DMS153 treated with DMSO at 0.1 percent for 48 hours (cell line): ENCODE measurements around the gene PPFIBP1.
"Not testable (repeated sequence)": the region's sequence is repeated elsewhere in the genome, so short reads cannot be mapped to it uniquely, and the experiment has no call there.

Source experiments
- DNase-seq: peaks from one replicate; lab custom pipeline; 2025; ENCODE audit not compliant: unreplicated experiment; lab: John Stamatoyannopoulos, UW

The PPFIBP1 gene

DNA sequence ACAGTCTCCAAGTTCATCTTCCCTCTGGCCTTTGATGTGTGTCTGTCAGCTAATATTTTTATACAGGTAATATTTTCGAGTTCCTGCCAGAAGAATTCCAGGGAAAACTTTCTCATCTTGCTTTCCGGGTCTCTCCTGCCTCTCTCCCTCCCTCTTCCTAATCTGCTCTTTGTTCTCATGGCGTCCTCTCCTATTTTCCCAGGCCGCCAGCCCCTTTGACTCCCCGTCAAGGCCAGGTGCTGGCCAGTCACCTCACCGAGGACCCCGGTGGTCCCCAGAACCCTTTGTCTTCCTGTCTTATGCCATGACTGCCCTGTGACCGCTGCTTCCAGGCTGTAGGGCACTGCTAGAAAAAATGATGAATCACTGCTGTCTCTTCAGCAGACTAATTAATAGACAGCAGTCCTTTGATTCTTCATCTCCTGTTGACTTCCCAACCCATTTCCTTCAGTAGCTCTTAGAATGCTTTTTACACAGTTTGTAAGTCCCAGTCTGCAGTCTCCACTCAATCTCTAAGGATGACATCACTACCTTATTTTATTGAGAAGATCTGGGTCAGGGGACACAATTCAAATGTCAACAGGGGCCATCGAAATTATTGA is 40.7 kb downstream of the PPFIBP1 start:
- no peak for DNase-seq

DNA sequence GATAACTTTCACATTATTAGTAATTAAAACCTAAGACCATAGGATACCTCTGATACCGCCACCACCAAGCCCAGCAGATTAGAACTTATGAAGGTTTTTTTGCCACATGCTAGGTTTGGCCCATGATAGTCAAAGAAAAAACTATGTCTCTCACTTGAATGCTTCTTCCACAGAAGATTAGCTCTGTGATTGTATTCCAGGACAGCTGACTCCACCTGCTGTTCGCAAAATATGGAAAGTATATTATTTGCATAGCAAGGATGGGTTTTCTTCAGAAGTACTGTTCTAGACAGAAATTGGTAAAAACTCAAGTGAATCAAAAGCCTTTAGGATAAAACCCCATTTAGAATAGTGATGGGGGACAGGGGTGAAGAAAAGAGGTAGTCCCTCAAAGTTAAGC is 42.2 kb downstream of the PPFIBP1 start:
- DNase-seq = no peak

DNA sequence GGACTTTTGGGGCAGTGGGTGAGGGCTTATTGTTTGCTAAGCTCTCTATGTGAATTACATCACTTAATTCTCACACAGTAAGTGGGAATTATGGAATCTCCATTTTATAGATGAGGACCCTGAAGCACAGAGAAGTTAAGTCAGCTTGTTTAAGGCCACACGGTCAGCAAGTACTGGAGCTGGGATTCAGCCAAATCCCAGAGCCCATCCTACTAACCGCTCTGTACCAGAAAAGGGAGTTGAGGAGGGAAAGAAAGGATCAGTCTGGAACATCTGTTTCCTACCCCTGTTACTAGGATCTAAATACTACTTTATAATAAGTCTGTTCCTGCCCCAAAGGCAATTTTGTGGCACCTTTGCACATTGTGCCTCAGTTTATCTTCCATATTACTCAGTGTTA is 42.6 kb downstream of the PPFIBP1 start:
- no peak for DNase-seq

DNA sequence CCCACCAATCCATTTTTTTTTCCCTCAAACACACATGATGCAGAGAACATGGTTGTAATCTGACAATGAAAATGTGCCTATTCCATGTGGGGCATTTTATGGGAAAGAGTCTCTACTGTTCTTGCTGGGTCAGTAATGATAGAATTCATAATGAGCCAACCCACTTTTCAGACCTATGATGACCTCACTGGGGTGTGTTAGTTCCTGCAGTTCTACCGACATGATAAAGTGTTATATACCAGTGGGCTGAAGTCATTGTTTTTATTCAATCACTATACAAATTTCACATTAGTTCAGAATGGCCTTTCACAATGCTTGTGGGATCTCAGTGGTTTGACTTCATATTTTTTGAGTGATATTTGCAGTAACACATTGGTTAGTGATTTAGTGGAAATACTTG is 47.5 kb downstream of the PPFIBP1 start:
- DNase-seq = no peak

DNA sequence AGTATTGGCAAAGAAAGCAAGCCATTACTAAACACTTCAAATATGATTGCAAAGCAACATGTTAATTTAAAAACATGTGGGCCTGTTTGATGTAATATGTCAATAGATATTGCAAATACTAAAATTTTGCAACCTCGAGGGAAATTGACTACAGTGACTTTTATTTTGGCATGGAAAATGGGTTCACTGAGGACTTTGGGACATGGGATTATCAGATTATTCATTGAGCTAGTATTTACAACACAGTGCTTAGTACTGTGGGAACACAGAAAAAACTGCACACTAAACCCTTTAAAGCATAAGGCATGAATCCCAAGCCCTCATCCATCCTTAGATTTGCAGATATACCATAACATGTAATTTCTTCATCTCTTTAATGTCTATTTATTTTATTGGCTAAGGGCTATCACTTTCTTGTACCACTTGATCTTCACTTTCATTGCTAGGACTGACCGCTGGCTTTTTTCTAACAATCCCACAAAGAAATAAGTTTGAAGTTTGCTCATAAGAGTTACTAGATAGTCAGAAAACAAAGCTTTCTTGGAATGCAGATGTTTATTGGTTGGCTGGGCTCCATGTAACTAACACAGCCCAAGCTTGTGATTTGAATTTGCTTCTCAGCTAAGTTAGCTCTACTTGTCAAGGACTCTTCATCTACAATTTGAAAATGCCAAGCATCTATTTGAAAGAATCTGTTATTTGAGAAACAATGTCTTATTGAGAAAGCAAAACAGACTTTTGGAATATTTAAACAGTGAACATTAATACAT is 48.7 kb downstream of the PPFIBP1 start:
- no peak for DNase-seq

DNA sequence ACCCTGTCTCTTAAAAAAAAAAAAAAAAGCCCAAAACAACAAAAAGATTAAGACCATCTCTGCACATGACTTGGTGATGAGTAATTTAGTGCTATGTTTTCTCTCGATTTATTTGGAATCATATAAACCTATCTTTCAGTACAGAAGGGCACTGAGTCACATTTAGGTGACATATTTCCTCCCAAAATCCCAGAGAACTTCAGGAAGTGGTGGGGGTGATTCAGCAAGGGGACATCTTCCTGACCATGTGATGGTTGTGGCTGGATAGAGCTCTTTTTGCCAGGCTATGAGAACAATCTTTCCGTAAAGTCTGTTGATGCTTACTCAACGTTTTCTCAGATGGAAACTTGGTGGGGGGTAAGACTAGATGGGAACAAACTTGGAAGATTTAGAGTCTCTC is 50.0 kb downstream of the PPFIBP1 start:
- no peak for DNase-seq

DNA sequence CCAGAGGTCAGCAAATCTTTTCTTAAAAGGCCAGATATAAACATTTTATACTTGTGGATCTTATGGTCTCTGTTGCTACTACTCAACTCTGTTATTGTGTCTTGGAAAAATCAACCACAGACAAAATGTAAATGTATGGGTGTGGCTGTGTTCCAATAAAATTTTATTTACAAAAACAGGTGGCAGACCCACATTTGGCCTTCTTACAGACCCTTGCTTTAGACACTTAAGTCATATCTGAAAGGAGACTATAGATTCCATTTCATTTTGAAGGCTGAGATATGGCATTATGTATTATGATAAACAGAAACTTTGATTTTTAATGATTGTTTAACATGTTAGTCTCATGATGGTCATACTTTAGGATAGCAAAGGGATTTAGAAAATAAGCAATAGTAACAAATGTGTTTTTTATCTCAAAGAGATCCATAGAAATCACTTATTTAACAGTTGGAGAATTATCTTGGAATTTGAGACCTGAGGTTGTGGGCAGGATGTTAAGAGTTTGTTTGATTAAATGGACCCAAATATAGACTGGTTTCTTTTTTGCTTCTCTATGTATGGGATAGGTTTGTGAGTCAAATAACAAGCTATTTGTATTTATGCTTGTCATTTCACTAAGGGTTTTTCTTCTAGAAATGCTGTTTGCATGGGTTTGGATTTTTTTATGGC is 51.2 kb downstream of the PPFIBP1 start:
- DNase-seq = no peak

DNA sequence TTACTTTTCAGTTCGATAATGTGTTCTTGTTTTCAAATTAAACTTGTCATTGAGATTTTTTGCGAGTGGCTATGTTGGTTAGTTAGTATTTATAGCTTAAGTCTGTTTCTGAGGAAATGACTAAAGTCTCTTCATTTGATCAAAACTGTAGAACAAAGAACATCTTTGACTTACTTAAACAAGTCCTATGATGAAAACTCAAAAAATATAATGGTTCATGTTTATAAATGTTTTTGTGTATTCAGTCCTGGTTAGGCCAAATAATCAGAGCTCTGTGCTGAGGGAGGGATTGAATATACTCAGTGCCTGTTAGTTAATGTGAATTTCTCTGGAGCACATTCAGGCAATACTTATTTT is 51.7 kb downstream of the PPFIBP1 start:
- no peak for DNase-seq

DNA sequence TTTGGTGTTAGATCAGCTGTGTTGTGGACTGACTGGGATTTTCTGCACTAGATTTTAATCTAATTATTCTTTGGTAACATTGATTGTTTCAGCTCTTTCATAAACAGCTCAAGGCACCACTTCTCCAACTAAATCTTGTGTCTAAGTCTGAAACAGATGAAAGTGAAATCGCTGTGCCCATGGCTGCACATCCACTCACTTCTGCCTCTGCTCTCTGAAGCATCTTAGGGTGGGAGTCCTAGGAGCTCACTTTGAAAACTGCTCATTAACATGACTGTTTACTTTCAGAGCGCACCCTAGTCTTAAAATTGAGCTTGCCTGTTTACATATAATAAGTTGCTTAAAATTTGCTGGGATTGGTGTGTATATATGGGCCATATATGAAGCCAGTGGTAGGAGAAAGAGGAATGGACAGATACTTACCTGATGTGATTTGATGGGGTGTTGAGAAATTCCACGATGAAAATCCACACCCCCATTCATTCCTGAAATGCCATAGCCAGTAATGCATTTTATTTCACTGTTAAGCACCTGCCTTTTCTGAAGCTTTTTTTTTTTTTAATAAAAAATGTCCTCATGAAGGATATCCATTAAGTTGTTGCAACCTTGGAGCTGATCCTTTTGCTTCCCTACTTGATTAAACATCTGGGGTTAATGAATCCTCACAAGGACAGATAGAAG is 52.8 kb downstream of the PPFIBP1 start:
- no peak for DNase-seq

DNA sequence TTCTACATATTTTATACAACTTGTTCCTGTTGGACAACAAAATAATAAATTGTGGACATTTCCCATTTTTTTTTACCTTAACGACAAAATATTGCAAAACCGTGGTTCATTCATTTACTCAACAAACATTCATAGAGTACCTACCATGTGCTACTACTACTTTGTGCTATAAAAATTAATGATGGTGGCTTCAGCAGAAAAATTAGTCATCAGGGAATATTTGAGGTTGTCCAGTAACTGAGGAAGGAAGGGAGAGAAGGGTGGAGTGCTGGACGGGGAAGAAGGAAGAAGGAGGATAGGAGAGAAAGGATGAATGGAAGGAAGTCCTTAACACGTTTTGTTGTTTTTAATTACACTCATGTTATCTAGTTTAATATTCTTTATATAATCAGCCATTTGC is 53.7 kb downstream of the PPFIBP1 start:
- DNase-seq = no peak

DNA sequence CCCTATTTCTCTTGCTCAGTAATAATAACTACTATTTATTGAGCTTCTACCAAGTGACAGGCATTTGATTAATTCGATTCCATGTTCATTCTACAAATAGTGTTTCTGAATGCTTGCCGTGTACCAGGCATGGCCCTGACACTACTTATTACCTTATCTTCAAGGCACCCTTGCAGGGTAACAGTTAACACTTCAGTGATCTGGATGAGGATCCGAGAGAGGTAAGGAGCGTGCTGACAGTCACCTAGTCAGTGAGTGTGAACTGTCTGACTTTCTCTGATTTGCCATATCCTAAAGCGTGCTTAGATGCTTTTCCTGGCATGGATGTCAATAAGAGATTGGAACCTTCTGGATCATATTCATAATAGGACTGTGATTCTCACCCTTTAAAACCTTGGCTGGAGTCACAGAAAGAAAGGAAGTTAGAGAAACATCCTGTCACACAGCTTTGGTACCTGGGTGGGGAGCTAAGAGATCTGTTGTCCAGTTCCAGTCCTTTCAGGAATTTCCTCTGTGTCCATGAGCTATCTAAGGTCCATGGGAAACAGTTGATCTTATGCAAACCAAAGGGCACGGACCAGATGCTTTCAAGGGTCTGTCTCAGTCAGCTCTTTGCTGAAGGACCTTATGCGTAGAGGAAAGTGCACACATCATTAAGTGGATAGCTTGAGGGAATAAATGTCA is 54.8 kb downstream of the PPFIBP1 start:
- no peak for DNase-seq

DNA sequence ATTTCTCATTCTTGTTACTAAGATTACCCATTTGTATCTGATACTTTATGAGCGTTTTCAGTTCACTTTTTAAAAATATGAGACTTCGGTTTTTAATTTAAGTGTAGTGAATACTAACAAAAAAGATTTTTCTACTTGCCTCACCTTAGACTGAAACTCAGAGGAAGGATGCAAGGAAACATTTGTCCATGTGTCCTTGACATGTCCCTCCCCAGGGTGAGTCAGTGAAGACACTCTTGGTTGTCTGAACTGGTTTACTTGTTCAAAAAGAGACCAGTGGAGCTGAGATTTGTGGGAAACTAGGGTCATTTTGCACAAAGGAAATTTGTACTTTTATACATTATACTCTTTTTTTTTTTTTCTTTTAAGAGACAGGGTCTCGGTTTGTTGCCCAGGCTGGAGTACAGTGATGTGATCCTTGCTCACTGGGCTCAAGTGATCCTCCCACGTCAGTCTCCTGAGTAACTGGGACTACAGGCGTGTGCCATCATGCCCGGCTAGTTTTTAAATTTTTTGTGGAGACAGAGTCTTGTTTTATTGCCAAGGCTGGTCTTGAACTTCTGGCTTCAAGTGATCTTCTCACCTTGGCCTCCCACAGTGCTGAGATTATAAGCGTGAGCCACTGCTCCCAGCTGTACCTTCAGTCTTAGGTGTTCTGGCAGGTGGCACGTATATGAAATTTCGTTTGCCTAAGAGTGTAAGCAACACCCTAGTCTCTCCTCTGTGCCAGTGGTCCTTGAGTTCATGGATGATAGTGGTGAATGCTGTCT is 56.7 kb downstream of the PPFIBP1 start:
- DNase-seq = no peak

DNA sequence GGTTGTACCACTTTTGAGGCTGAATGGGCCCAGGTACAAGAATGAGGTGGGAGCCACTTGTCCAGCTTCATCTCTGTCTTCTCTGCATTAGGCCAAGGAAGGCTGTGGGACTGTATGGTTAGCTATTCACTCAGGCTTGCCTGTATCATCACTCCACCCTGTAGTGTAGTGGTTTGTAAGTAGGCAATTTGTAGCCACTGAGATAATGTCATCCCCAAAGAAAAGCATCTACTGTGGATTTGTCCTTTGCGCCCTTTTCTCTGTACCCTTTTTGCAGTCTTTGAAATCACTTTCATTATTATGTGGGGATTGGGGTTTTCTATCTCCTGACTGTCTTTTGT is 57.3 kb downstream of the PPFIBP1 start:
- not testable (repeated sequence) for DNase-seq

DNA sequence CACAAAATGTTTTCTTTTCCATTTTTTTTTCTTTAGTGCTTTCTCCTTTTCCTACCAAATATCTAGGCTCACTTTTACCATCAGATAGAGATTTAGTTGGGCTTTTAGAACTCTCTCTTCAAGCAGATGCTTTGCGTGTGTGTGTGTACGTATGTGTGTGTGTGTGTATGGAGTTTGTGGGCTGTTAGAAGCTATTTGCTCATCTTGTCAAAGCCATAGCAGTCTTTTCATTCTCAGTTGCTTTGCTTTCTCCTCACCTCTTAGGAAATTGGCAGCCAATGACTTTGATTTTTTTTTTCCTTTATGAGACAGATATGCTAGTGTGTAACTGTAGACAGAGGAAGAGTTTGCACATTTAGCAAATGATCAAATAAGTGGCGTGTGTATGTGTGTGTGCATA is 57.8 kb downstream of the PPFIBP1 start:
- DNase-seq = not testable (repeated sequence)

DNA sequence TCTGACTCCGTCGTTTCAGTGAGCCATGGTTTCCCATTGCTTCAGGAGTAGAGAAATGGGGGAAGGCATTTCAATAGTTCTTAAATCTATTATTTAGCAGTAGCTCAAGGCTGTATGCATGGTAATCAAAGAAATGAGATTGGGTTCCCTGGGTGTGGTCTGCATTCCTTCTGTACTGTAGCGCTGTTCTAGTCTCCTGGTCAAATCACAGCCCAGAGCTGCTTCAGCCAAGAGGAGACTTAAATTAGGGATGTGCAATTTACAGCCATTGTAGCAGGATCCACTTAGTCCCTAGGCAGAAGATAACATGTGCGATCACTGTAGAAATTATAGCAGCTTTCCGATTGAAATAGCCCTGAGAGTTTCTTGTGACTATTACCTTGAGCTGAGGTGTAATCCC is 58.4 kb downstream of the PPFIBP1 start:
- not testable (repeated sequence) for DNase-seq

DNA sequence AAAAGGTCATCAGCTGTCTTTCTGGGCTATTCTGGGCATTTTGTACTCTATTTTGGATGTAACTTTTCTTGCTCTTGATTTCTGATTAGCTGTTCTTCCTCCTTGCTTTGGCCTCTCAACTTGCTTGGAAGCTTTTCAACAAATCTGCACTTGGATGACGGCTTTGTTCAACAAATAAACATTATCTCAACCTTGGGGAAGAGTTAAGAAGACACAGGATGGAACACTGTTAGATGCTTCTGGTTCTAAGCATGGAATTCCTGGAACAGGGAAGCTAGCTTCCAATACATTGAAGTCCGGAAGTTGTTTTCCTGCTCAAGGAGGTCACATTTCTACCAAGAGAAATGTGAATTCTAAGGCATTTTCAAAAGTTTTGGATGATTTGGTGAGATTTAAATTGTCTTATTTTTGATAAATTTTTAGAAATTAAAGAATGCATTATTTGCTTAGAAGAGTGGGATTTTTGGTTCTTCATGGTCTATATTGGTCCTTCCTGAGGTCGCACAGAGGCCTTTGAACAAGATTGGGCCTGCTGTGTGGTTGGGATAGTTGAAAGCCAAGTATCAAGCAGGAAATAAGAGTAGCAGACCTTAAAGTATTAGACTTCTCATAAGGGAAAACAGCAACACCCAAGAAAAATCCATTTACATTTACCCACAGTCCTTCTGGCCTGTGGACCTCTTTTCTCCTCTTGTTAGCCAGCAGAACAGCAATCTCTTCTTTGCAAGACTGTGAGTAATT is 59.2 kb downstream of the PPFIBP1 start:
- DNase-seq = no peak

DNA sequence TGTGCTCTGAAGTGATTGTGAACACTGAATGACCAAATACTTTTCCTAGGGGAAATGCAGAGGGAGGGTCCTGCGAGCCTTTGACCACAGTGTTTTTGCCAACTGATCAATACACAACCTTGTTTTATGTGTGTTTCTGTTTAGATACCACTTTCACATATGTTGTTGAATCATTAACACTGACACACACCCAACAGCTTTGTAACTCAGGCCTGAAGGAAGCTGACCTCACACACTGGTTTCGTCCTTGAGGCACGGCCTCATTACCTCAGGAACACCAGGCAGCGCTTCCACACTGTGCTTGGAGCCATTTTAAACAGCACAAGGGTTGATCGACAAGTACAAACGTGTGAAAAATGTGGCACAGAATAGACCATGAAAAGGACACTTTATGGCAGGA is 60.0 kb downstream of the PPFIBP1 start:
- DNase-seq = no peak

DNA sequence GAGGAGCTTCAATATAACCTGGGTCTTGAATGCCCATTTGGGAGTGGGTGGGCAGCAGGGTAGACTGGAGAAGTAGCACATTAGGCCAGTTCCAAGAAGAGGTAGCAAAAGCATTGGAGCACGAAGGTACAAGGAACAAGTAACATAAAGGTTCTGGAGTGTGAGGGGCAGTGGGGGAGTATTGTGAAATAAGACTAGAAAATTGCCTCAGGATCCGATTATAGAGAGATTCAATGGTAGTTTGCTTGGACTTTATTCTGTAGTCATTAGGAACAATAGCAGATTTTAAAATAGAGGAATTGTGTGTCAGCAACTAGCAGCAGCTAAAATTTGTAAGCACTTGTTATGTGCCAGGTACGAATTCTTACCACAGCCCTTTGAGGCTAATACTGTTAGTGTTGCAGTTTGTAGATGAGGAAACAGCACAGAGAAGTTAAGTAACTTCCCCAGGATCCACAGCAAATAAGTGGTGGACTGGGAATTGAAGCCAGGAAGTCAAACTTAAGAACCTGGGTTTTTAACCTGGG is 61.8 kb downstream of the PPFIBP1 start:
- no peak for DNase-seq

DNA sequence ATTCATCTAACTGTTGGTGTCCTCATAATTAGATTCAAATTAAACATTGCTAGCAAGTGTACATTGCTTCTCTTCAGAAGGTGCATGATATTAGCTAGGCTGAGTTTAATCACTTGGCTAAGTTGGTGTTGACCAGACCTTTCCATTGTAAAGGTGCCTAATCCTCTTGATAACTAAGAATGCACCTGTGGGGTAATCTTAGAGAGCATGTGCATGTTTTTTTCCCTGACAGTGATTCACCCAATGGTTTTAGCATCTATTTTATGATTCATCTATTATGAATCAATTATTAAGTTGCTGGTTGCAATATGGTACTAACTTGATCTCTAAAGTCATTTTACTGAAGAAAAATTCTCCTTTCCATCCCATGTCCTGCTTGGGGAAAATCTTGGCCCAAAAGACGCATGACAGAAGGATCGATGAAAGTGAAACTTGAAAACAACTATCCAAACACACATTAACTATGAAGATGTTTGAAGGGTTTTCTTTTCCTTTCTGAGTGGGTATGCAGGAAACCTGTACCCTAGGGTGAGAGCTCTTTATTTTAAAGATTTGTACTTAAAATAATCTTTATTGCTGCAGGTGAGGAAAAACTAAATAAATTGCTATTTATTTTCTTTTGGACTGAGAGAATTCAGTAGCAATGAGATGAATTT is 64.2 kb downstream of the PPFIBP1 start:
- DNase-seq = not testable (repeated sequence)
